ENCODE measurements around the gene ABCB8.

ABCB8 gene

DNA sequence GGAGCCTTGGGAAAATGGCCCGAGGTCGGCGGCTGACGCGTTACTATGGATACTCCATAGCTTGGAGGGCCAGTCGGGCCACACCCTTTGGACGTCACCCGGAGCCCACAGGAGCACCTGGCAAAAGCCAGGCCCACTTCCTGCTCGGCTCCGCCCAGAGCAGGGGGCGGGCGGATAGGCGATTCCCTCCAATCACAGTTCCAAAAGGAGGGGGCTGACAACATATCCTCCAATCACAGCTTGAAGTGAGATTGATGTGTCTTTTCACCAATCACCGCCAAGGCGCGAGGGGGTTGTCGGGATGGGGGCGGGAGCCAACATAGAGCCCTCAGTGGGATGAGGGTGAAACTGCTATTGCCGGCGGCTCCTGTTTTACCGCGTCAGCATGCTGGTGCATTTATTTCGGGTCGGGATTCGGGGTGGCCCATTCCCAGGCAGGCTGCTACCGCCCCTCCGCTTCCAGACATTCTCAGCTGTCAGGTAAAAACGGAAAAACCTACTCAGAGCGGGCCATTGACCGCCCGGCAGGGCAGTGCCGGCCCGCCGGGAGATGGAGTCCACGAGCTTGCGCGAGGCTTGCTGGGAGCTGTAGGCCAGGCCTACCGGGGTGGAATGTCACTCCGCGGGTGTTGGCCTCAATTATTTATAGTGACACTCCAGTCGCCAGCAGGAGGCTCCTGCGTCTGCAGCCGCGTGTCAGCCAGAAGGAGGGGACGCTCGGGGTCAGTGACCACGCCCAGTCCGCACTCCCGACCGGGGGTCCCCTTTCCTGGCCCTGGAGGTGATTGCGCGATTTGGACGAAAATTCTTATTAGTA, at the start of gene ABCB8:
TSS of gene ABCB8 (plus strand) at position 320 of the 817 bp plus-strand sequence. CDS start at position 386, 66 bp downstream.
- peak; percentile 98 for DNase-seq

DNA sequence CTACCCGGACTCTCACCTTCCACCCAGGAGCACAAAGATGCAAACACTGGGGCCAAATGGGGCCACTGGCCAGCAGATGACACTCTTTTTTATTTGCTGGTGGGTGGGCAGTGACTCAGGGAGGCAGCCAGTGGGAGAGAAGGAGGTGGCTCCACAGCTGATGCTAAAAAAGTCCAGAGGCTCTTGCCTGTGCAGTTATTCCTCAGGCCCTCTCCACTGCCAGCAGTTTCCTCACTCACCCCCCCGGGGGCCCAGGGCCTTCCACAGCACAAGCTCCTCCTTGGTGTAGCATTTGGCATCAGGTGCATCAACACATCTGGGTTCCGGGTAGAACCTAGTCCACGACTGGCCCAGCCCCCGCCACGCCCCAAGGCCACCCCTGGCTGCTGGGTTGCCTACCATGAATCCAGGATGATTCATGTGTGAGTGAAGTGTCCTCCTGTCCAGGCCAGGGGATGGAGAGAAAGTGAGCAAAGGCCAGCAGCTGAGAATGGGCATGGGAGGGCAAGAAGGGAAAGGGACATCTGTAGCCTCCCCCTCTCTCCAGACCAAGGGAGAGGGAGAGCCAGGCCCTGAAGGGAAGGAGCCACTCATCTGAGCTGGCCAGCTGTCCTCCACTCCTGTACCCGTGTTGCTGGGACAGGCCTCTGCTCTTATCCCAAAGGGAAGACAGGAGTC, 48.4 kb upstream of the ABCB8 start:
- DNase-seq, result no peak

DNA sequence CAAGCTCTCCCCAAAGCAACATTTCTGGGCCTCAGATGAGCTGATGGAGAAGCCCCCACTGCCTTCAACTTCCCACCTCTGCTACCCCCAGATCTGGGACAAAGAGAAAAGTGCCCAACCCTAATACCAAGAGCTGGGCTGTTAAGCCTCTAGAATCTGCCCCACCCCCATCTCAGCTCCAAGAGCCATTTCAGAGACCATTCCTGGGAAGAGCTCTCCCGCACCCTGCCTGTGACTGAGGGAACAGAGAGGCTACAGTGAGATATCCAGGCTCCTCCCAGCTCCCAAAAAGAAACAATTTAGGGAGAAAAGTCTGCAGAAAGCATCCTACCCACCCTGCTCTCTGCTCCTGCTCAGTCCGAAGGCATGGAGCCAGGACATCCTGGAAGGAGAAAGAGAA, 47.6 kb upstream of the ABCB8 start:
- no peak for DNase-seq

DNA sequence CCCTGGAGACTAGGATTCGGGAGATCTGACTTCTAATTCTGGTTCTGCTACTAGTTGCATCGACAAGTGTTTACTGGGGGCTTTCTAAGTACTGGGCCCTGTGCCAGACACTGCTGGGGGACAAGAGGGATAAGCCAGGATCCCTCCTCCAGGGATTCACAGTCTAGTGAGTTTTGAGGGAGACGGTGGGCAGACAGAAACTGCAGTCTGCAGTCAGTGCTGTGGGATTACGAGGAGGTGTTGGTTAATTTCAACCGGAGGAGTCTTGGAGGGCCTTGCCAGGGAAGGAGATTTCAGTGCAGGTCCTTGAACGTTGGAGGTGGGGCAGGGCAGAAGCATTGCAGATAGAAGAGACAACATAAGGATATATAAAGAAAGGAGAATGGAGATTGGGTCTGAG, 46.6 kb upstream of the ABCB8 start:
- DNase-seq, result no peak

GRCh38 chr7:150982351-150982750, 45.9 kb upstream of the ABCB8 start:
- no peak for DNase-seq

GRCh38 chr7:150983893-150984368, 44.3 kb upstream of the ABCB8 start:
- no peak for DNase-seq

- DNase-seq, result peak; percentile 74
These were observed 42.1 kb upstream of the ABCB8 start for GRCh38 chr7:150986099-150986512.

- DNase-seq, result no peak
These were observed 41.7 kb upstream of the ABCB8 start for GRCh38 chr7:150986556-150986955.

GRCh38 chr7:150988230-150989226, 39.7 kb upstream of the ABCB8 start:
- peak; percentile 31 for DNase-seq

DNA sequence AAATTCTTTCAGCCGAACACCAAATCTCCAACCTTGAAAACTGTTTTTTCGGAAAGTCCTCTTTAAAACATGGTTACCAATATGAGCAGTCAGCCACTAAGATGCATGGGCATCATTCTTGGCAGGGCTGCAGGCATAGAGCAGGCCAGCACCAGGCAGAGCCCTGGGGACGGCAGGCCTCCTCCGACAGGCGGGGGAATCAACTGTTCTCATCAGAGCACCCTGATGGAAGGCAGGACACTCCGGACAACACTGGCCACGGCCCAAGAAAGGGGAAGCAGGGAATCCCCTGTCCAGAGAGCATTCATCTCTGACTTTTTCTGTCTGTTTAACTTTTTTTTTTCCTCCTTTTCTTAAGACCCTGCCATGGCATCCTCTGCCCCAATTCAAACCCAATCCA, 38.8 kb upstream of the ABCB8 start:
- no peak for DNase-seq

- DNase-seq, result no peak
These were observed 37.6 kb upstream of the ABCB8 start, which contains the start of gene NOS3 for GRCh38 chr7:150990416-150991186. NOS3 (plus strand) TSS chr7:150991017; CDS start chr7:150993804, 2,787 bp downstream.

GRCh38 chr7:150992051-150992640, 36.1 kb upstream of the ABCB8 start:
- DNase-seq, result no peak

DNA sequence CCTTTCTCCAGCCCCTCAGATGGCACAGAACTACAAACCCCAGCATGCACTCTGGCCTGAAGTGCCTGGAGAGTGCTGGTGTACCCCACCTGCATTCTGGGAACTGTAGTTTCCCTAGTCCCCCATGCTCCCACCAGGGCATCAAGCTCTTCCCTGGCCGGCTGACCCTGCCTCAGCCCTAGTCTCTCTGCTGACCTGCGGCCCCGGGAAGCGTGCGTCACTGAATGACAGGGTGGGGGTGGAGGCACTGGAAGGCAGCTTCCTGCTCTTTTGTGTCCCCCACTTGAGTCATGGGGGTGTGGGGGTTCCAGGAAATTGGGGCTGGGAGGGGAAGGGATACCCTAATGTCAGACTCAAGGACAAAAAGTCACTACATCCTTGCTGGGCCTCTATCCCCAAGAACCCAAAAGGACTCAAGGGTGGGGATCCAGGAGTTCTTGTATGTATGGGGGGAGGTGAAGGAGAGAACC, 35.4 kb upstream of the ABCB8 start:
- peak; percentile 23 for DNase-seq

- no peak for DNase-seq
These were observed 34.7 kb upstream of the ABCB8 start for GRCh38 chr7:150993511-150993910.

DNA sequence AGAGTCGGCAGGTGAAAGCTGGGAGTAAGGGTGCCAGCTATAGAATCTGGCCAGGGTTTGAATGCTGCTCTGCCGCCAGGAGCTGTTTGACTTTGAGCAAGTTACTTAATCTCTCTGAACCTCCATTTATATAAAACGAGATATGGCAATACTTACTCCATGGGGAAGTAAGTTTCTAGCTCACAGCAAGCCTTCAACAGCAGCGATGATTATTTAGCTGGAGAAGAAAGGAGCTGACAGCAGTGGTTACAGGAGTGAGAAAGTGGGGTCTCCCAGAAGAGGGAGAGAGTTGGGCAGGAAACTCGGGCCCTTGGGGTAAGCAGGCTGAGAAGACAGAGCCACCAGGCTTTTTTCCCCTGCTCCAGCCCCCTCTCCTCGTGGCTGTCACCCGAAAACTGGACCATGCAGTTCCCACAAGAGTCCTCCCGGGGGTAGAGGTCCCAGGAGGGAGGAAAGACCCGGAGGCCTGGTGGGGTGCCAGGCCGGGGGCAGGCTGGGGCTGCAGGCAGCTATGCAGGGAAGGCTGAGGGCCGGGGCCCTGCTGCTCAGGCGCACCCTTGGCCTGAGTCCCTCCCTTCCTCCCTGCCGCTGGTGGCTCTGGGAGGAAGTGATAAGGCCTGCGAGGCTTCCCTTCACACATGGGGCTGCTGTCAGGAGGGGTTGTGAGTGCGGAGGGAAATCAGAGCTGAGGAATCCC, 34.0 kb upstream of the ABCB8 start:
- DNase-seq, result no peak

- no peak for DNase-seq
These were observed 33.3 kb upstream of the ABCB8 start for GRCh38 chr7:150994838-150995510.

GRCh38 chr7:150996376-150997074, 31.7 kb upstream of the ABCB8 start:
- DNase-seq, result no peak

DNA sequence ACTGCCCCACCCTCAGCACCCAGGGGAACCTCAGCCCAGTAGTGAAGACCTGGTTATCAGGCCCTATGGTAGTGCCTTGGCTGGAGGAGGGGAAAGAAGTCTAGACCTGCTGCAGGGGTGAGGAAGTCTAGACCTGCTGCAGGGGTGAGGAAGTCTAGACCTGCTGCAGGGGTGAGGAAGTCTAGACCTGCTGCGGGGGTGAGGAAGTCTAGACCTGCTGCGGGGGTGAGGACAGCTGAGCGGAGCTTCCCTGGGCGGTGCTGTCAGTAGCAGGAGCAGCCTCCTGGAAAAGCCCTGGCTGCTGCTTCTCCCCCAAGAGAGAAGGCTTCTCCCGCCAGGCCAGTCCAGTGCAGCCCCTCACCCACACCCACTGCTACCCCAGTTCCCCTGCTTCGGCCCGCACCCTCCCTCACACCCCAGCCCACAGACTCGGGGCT, 31.2 kb upstream of the ABCB8 start:
- no peak for DNase-seq

DNA sequence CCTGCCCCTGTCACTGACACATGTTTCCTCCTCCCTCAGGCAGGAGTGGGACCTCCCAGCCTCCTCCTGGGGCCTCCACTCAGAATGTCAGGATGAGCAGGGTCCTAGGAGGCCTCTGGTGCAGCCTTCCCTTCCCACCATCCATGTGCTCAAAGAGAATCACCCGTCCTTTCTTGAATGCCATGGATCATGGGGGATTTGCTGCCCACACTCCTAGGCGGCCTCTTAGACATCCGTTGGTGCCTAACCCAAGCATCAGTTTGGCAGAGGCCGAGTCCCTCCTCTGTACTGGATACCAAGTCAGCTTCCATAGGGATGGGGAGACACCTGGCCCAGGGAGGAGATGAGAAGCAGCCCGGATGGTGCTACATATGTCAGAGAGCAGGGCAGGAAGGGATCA, 30.4 kb upstream of the ABCB8 start:
- DNase-seq, result no peak
